NB4 (cell line): ENCODE data around the gene DPY19L1.

ENCODE experiments used
- POLR2A ChIP-seq: IDR thresholded peaks from 2 replicates; pipeline ENCODE4 v1.6.1; 2011; ENCODE audit warnings: mild to moderate bottlenecking; ENCODE audit not compliant: insufficient read length; ENCODE audit errors: extremely low read depth
- TF ChIP-seq, protein P1 (sequence below): IDR thresholded peaks from one replicate; pipeline ENCODE4 v1.5.1; 2012; ENCODE audit warnings: low read depth, low read length

GRCh38 chr7:35015346-35015859, 21.9 kb downstream of the DPY19L1 start:
- no peak for TF ChIP-seq POLR2A
- TF ChIP-seq, protein P1, sequence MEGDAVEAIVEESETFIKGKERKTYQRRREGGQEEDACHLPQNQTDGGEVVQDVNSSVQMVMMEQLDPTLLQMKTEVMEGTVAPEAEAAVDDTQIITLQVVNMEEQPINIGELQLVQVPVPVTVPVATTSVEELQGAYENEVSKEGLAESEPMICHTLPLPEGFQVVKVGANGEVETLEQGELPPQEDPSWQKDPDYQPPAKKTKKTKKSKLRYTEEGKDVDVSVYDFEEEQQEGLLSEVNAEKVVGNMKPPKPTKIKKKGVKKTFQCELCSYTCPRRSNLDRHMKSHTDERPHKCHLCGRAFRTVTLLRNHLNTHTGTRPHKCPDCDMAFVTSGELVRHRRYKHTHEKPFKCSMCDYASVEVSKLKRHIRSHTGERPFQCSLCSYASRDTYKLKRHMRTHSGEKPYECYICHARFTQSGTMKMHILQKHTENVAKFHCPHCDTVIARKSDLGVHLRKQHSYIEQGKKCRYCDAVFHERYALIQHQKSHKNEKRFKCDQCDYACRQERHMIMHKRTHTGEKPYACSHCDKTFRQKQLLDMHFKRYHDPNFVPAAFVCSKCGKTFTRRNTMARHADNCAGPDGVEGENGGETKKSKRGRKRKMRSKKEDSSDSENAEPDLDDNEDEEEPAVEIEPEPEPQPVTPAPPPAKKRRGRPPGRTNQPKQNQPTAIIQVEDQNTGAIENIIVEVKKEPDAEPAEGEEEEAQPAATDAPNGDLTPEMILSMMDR, result no peak
